HEK293 (cell line): ENCODE results near the gene NOG.

Source experiments
- SALL2 ChIP-seq: fragments of 450-650 bp; formaldehyde crosslinking; IDR thresholded peaks from 2 replicates; pipeline ENCODE4 v1.5.0; 2017; ENCODE audit warnings: missing biosample characterization, mild to moderate bottlenecking, missing genetic modification characterization, borderline replicate concordance
- ZNF274 ChIP-seq, 2 experiments: fragments of 200-500 bp in 1 of 2; fragments of 450-650 bp in 1 of 2; sonication (Bioruptor generic) in 1 of 2; formaldehyde crosslinking in 1 of 2; IDR thresholded peaks; 2 replicates each; pipeline versions ENCODE4 v1.5.1 to v1.6.1; 2014 to 2016; ENCODE audit warnings: borderline replicate concordance in 1 of 2, inconsistent platforms in 1 of 2, low read length in 1 of 2, missing biosample characterization in 1 of 2, missing genetic modification characterization in 1 of 2
- ZNF660 ChIP-seq: fragments of 450-650 bp; IDR thresholded peaks from 2 replicates; pipeline ENCODE4 v1.5.1; 2018; ENCODE audit warnings: missing biosample characterization, mild to moderate bottlenecking, missing genetic modification characterization
- TF ChIP-seq, protein P1 (sequence below): fragments of 450-650 bp; formaldehyde crosslinking; IDR thresholded peaks from 2 replicates; pipeline ENCODE4 v1.5.1; 2016; ENCODE audit warnings: missing biosample characterization, missing genetic modification characterization
- TF ChIP-seq, protein P2 (sequence below): fragments of 450-650 bp; formaldehyde crosslinking; IDR thresholded peaks from 2 replicates; pipeline ENCODE4 v1.5.1; 2017; ENCODE audit warnings: missing biosample characterization, missing genetic modification characterization

DNA sequence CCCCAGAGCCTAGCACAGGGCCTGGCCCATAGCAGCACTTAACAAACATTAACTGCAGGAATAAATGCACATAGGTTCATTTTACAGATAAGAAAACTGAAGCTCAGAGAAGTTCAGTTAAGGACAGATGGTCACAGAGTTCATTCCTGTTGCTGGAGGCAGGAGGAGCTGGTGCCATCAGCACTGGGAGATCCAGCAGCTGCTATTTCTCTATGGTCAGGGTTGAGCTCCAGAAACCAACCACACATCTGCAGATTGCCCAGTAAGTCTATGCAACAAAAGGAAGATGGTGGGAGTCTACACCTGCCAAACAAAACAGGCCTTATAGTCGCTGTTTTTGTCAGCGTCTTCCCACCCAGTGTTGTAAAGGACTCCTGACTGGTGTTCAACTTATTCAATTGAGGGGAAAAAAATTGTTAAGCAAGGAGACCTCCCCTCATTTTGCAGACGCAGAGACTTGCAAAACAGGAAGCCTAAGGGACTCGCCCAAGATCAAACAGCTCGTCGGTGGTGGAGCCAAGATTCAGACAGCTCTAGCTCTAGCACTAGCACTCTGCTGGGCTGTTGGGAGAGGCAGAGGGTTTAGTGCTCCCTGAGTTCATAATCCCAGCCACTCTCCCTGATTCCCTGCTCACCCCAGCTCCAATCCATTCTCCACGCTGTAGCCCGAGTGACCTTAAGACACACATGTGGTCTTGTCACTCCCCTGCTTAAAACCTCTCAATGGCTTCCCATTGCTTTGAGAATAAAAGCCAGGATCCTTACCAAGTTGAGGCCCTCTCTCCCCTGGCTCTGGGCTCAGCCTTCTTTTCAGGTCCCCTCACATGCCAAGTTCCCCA, 9.0 kb downstream of the NOG start:
- TF ChIP-seq ZNF274 (IDR thresholded peaks at IDR 0.05; ENCODE audit: low read length): no peak
- no peak for TF ChIP-seq ZNF274 (tag by site-specific recombination; IDR thresholded peaks at IDR 0.05; ENCODE audit: borderline replicate concordance)
- TF ChIP-seq ZNF660: no peak
- TF ChIP-seq, protein P1, sequence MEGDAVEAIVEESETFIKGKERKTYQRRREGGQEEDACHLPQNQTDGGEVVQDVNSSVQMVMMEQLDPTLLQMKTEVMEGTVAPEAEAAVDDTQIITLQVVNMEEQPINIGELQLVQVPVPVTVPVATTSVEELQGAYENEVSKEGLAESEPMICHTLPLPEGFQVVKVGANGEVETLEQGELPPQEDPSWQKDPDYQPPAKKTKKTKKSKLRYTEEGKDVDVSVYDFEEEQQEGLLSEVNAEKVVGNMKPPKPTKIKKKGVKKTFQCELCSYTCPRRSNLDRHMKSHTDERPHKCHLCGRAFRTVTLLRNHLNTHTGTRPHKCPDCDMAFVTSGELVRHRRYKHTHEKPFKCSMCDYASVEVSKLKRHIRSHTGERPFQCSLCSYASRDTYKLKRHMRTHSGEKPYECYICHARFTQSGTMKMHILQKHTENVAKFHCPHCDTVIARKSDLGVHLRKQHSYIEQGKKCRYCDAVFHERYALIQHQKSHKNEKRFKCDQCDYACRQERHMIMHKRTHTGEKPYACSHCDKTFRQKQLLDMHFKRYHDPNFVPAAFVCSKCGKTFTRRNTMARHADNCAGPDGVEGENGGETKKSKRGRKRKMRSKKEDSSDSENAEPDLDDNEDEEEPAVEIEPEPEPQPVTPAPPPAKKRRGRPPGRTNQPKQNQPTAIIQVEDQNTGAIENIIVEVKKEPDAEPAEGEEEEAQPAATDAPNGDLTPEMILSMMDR (tag by site-specific recombination): no peak
- TF ChIP-seq, protein P2, sequence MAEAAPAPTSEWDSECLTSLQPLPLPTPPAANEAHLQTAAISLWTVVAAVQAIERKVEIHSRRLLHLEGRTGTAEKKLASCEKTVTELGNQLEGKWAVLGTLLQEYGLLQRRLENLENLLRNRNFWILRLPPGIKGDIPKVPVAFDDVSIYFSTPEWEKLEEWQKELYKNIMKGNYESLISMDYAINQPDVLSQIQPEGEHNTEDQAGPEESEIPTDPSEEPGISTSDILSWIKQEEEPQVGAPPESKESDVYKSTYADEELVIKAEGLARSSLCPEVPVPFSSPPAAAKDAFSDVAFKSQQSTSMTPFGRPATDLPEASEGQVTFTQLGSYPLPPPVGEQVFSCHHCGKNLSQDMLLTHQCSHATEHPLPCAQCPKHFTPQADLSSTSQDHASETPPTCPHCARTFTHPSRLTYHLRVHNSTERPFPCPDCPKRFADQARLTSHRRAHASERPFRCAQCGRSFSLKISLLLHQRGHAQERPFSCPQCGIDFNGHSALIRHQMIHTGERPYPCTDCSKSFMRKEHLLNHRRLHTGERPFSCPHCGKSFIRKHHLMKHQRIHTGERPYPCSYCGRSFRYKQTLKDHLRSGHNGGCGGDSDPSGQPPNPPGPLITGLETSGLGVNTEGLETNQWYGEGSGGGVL (tag by site-specific recombination): no peak
- TF ChIP-seq SALL2 (tag by site-specific recombination): no peak
